HK-2 (cell line): ENCODE data around the gene PCGF5.
"Not testable (repeated sequence)": the region's sequence is repeated elsewhere in the genome, so short reads cannot be mapped to it uniquely, and the experiment has no call there.

Experiments
- DNase-seq: peaks from one replicate; pipeline ENCODE4 v3.0.0-alpha.2; 2018; ENCODE audit not compliant: unreplicated experiment

Gene PCGF5

GRCh38 chr10:91286572-91286971 is 66.1 kb downstream of the PCGF5 start:
- DNase-seq = no peak

- DNase-seq = no peak
Observed at GRCh38 chr10:91287276-91287675, 66.8 kb downstream of the PCGF5 start.

GRCh38 chr10:91287912-91288311 is 67.4 kb downstream of the PCGF5 start:
- DNase-seq = no peak

GRCh38 chr10:91289305-91289704 is 68.8 kb downstream of the PCGF5 start:
- no peak for DNase-seq

- DNase-seq = no peak
Observed at GRCh38 chr10:91290607-91291006, 70.1 kb downstream of the PCGF5 start.

- DNase-seq = no peak
Observed at GRCh38 chr10:91294134-91294906, 73.9 kb downstream of the PCGF5 start.

GRCh38 chr10:91295346-91295745 is 74.9 kb downstream of the PCGF5 start:
- no peak for DNase-seq

GRCh38 chr10:91296471-91296870 is 76.0 kb downstream of the PCGF5 start:
- DNase-seq = peak; percentile 22

- DNase-seq = peak; percentile 83
Observed at GRCh38 chr10:91298224-91298871, 77.9 kb downstream of the PCGF5 start.

- DNase-seq = no peak
Observed at GRCh38 chr10:91299999-91300575, 79.6 kb downstream of the PCGF5 start.

GRCh38 chr10:91302946-91303345 is 82.5 kb downstream of the PCGF5 start:
- not testable (repeated sequence) for DNase-seq

GRCh38 chr10:91305979-91306378 is 85.5 kb downstream of the PCGF5 start:
- not testable (repeated sequence) for DNase-seq

- no peak for DNase-seq
Observed at GRCh38 chr10:91307489-91307888, 87.0 kb downstream of the PCGF5 start.

- DNase-seq = no peak
Observed at GRCh38 chr10:91309711-91310110, 89.2 kb downstream of the PCGF5 start.

- DNase-seq = no peak
Observed at GRCh38 chr10:91311601-91312381, 91.3 kb downstream of the PCGF5 start.

- DNase-seq = no peak
Observed at GRCh38 chr10:91312382-91312733, 91.9 kb downstream of the PCGF5 start.

- DNase-seq = no peak
Observed at GRCh38 chr10:91313796-91314485, 93.5 kb downstream of the PCGF5 start.

GRCh38 chr10:91316486-91316885 is 96.0 kb downstream of the PCGF5 start:
- DNase-seq = no peak

GRCh38 chr10:91317541-91317940 is 97.1 kb downstream of the PCGF5 start:
- no peak for DNase-seq

- no peak for DNase-seq
Observed at GRCh38 chr10:91319336-91319735, 98.9 kb downstream of the PCGF5 start.

GRCh38 chr10:91323293-91323905 is 102.9 kb downstream of the PCGF5 start:
- not testable (repeated sequence) for DNase-seq
